Activated T-cell treated with anti-CD3 and anti-CD28 coated beads for 24 hours (primary cell): Measurements from ENCODE around the gene YBX2.
A peak's percentile ranks its signal among the peaks of the same experiment; 100 is the strongest.
"Not testable (repeated sequence)": the region's sequence is repeated elsewhere in the genome, so short reads cannot be mapped to it uniquely, and the experiment has no call there.

Source experiments
- DNase-seq: peaks from one replicate; pipeline ENCODE4 v3.0.0-alpha.2; 2020; ENCODE audit warnings: low read depth

Gene YBX2

GRCh38 chr17:7262935-7263800 lies 31.3 kb downstream of the YBX2 start:
- no peak for DNase-seq

DNA sequence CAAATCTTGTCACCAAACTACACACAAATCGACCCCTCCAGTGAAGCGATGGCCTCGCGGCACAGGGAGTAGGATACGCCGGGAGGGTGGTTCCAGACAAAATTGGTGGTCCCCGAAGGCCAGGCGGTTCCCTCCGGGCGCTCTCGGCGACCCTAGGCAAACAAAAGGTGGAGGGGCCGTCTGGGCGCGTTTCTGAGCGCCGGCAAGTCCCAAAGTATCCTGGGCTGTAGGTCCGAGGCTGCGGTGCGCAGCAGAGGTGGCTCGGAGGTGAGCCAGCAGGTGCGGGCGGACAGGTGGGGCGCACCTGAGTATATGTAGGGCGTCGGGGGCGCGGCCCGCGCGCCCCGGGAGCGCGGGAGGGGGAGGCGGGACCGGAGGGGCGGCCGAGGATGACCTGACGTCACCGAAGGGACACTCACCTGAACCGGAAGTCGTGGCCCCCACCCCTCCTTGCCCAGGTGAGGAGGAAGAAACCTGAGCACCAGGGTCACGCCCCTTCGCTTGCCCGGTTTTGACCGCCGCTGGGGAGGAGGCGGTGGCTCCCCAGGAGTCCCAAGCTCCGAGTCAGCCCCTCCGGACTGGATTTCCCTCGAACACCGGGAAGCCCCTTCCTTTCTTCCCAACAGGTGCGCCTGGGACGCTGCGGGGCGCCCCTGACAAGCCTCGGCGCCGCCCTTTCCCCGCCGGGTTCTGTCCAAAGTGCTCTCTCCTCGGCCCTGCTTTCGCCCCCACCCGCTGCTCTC lies 32.1 kb downstream of the YBX2 start, which contains the start of gene CLDN7:
Gene CLDN7, minus strand, starts transcription at position 287 of the 743 bp plus-strand sequence. CDS start 435 bp downstream, outside the sequence.
- DNase-seq: no peak

DNA sequence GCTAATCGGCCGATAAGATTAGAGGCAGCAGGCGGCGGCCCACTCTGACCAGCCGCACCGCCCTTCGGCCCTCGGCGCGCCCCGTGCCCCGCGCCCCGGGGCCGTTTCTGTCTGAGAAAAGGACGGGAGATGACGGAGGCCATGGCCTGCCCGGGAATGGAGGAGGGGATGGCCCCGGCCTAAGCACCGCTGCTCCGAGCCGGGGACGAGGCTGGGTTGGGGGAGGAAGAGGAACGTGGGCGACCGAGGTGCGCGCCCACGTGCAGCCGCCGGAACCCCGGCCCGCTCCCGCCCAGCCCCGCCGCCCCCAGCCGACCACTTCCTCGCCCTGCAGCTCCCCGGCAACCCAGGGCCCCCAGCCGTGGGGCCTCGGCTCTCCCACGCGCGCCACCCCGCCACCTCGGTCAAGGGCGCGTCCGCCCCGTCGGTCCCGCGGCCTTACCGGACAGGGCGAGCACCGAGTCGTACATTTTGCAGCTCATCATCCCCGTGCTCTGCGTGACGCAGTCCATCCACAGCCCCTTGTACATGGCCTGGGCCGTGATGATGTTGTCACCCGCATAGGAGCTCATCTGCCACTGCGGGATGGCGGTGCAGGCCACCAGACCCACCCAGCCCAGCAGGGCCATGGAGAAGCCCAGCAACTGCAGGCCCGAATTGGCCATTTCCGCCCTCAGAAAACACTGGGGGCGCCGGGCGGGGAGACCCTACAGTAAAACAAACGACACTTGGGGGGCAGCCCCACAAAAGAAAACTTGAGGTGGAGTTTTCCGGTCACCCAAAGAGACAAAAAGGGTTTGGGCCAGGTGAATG lies 32.9 kb downstream of the YBX2 start:
- DNase-seq: no peak

GRCh38 chr17:7260651-7261378 lies 33.6 kb downstream of the YBX2 start:
- DNase-seq: no peak

- DNase-seq: no peak
Measured at GRCh38 chr17:7260151-7260550, 34.3 kb downstream of the YBX2 start.

DNA sequence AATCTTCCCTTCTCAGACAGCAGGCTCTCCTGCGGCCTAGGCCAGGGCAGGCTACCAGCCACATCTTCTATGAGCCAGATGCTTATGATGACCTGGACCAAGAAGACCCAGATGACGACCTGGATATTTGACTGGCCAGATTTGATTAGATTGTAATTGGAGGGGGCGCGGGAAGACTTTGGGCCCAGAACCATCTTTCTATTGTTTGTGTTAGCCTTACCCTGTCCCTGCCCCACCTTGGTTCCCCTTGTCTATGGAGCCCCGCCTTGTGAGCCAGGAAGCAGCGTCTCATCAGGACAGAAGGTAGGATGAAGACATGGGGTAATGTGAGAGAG lies 34.9 kb downstream of the YBX2 start:
- no peak for DNase-seq

- no peak for DNase-seq
Measured at GRCh38 chr17:7258731-7259554, 35.5 kb downstream of the YBX2 start.

GRCh38 chr17:7256766-7257456 lies 37.5 kb downstream of the YBX2 start:
- no peak for DNase-seq

DNA sequence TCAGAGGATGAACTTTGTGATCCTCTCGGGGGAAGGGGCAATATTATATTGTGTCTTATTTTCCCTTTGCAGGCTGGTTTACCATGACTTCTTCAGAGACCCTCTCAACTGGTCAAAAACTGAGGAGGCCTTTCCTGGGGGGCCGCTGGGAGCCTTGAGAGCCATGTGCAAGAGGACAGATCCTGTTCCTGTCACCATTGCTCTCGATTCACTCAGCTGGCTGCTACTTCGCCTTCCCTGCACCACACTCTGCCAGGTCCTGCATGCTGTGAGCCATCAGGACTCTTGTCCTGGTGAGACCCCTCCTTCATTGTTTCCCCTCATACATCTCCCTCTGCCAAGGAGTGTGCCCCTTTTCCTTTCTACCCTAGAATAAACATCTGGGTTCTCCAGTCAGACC lies 39.9 kb downstream of the YBX2 start:
- DNase-seq: no peak

DNA sequence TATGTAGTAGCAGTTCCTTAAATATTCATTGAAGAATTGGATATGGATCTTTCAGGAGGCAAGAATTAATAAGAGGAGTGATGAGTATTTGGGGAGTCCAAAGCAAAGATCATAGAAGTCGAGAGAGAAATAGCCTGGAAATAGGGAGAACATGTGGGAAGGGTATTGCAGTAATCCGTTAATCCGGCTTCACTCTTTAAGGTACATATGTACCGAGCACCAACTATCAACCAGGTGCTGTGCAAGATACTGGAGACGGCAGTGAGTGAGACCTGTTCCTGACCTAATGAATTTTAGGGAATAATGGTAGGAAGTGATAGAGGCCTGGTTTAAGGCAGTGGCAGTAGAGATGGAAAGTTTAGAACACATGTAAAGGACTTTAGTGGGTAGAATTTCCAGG lies 41.4 kb downstream of the YBX2 start:
- no peak for DNase-seq

DNA sequence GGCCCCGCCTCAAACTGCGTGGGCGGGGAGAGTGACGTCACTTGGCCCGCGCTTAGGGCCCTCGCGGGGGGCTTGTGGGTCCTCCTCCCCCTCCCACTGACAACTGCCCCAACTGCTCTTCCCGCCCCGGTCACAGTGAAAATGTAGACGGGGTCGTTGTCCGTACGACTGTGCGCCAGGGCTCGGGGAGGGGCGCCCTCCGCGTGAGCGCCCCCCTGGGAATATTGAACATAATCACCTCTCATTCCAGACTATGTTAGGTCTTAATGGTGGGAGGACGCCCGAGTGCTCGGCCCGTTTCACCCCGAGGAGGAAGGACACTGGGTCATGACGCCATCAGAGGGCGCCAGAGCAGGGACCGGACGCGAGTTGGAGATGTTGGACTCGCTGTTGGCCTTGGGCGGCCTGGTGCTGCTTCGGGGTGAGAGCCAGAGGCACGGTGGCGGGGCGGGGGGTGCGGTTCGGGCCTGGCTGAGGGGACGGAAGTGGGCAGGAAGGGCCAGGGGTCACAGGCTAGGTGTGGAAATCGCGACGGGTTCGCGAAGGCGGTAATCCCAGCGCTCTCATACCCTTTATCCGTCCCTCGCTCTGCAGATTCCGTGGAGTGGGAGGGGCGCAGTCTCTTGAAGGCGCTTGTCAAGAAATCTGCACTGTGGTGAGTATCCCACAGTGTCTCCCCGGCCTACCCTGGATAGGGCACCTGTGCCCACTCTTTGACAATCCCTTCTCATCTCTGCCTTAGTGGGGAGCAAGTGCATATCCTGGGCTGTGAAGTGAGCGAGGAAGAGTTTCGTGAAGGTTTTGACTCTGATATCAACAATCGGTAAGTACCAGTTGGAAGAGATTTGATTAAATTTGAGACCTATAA lies 42.0 kb downstream of the YBX2 start, which contains the start of gene ELP5:
Gene ELP5, plus strand, starts transcription at position 40 of the 868 bp plus-strand sequence. Its CDS starts 336 bp downstream, at position 376.
- peak; percentile 79 for DNase-seq

DNA sequence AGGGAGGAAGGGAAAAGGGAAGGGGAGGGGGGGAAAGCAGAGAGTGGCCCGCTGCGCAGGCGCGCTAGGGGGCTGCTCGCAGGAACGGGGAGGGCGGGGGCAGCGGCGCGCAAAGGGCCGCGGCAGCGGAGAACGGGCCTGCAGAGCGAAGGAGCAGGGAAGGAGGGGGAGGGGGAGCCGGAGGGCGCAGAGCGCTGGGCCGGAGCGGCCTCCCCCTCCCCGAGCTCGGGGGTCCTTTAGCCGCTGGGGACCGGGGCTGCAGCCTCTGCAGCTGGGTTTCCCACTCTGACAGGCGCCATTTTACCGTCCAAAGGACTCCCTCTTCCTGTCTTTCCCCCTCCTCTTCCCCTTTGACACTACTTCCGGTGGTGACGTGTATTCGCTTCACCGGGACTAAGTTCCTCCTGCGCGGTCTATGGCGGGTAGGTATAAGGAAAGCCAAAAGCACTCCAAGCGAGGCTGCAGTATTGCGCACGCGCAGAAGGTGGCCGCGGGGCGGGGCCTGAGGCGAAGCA lies 42.7 kb downstream of the YBX2 start, which contains the start of gene CTDNEP1:
Gene CTDNEP1, minus strand, starts transcription at position 74 of the 515 bp plus-strand sequence. CDS start 438 bp downstream, outside the sequence.
- DNase-seq: peak; percentile 98

DNA sequence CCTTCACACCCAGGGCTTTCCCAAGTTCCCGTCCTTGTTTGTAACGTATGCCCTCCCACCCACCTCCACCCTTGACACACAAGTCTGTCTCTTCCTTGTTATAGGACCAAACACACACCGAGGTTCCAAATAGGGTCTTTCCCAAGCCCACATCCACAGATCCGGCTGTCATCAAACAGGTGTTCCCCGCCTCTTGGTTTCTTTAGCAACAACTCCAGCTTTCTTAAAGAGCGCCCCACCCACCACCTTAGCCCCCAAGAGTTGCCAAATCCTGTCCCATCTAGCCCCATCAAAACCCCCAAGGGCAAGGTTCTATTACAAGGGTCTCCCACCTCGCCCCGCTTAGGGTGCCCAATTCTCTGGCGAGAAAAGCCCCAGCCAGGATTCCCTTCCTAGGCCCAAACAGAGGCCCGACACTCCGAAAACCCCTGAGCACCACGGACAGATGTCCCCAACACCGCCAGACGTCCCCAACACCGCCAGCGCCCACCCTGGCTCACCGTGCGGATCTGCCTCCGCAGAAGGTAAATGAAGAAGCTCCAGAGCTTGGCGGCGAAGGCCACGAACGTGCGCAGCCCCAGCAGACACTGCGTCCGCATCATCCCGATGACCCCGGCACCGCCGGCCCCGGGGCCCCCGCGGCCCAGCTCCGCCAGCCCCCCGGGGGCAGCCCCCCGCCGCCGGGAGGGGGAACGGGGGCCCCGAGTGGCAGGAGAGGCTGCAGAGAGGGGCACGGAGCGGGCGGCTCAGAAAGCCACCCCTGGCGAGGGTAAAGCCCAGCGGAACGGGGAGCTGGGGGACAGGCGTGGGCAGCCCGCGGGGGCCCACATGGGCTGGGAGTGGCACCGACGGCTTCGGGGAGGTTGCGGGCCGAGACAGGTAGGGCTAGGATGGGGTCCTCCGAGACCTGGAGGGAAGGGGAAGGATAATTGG lies 43.5 kb downstream of the YBX2 start:
- DNase-seq: no peak

DNA sequence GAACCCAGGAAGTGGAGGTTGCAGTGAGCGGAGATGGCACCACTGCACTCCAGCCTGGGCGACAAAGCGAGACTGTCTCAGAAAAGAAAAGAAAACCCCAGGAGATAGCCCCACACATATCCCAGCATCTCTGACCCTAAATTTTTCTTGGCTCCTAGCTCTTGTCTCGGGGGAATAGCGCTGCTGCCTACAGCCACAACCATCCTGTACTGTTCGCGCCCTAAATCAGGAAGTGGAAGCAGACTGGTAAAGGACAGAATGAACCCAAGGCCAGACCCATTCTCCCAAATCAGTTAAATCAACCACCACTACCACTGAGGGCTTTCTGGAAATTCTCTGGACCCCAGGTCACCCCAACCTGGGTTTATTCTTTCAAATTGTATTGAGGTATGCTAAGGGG lies 44.6 kb downstream of the YBX2 start:
- no peak for DNase-seq

GRCh38 chr17:7249214-7249613 lies 45.2 kb downstream of the YBX2 start:
- DNase-seq: no peak

DNA sequence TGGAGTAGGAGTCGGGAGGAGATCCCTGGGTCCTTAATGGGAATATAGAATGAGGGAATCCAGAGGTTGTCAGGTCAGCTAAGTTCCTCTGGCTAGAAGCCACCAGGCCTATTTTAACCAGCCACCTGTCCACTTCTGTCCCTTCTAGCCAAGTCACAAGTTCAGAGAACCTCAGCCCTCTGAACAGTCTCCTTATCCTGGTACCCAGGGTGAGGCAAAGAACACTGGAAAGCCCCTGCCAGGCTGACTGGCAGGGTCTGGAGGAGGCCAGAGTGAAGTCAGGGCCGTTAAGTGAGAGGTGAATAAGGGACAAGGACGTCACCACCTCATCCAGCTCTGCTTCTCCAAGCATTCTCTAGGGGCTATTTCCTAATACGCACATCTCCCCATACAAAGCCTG lies 45.6 kb downstream of the YBX2 start:
- no peak for DNase-seq

- no peak for DNase-seq
Measured at GRCh38 chr17:7246779-7247178, 47.7 kb downstream of the YBX2 start.

- DNase-seq: not testable (repeated sequence)
Measured at GRCh38 chr17:7243838-7244237, 50.6 kb downstream of the YBX2 start.
